DOHH2 (cell line): Measurements from ENCODE around the gene SMARCC2.

Experiments used
- CTCF ChIP-seq: fragments of 200-600 bp; sonication (generic); IDR thresholded peaks from one replicate; pipeline ENCODE4 v1.5.1; 2014; ENCODE audit warnings: antibody characterized with exemption, mild to moderate bottlenecking, low read depth, low read length; ENCODE audit not compliant: poor library complexity, severe bottlenecking
- EZH2phosphoT487 ChIP-seq: fragments of 200-600 bp; sonication (generic); IDR thresholded peaks from 2 replicates; pipeline ENCODE4 v1.6.1; 2017; ENCODE audit warnings: borderline replicate concordance, mild to moderate bottlenecking, antibody characterized with exemption, low read length, moderate library complexity, mixed read lengths

- TF ChIP-seq CTCF, result no peak
- no peak for TF ChIP-seq EZH2phosphoT487
Observed at GRCh38 chr12:56222531-56222895, 33.2 kb upstream of the SMARCC2 start.
